Mesendoderm (in vitro differentiated cells): Measurements from ENCODE around the gene ZNF821.

Source experiments
- DNase-seq: peaks from one replicate; pipeline ENCODE4 v3.0.0; 2013
- H2AK5ac ChIP-seq: 2 replicates; pipeline ENCODE4 v1.6.1; 2013; ENCODE audit warnings: low read length, inconsistent platforms
- H2BK120ac ChIP-seq: 2 replicates; pipeline ENCODE4 v1.6.1; 2013; ENCODE audit warnings: low read depth, mild to moderate bottlenecking, low read length, moderate library complexity, mixed read lengths
- H2BK15ac ChIP-seq: replicated peaks from 2 replicates; pipeline ENCODE4 v1.6.1; 2013; ENCODE audit warnings: low read depth, mild to moderate bottlenecking, moderate library complexity
- H2BK5ac ChIP-seq: 2 replicates; pipeline ENCODE4 v1.6.1; 2013; ENCODE audit warnings: low read length, inconsistent platforms
- H3K18ac ChIP-seq: 2 replicates; pipeline ENCODE4 v1.6.1; 2013; ENCODE audit warnings: mild to moderate bottlenecking, low read length, mixed read lengths
- H3K23ac ChIP-seq: one replicate; pipeline ENCODE4 v1.6.1; 2013; ENCODE audit warnings: low read length
- H3K27ac ChIP-seq: 2 replicates; pipeline ENCODE4 v1.5.1; 2013; ENCODE audit warnings: low read depth, mild to moderate bottlenecking, inconsistent platforms, low read length, moderate library complexity
- H3K27me3 ChIP-seq: 2 replicates; pipeline ENCODE4 v1.6.1; 2013; ENCODE audit warnings: low read length, control low read depth, mild to moderate bottlenecking, inconsistent platforms; ENCODE audit not compliant: insufficient read depth, poor library complexity
- H3K36me3 ChIP-seq: 2 replicates; pipeline ENCODE4 v1.6.1; 2013; ENCODE audit warnings: low read length, inconsistent platforms; ENCODE audit not compliant: control insufficient read depth, insufficient read depth
- H3K4ac ChIP-seq: one replicate; pipeline ENCODE4 v1.6.1; 2013; ENCODE audit warnings: low read depth, mild to moderate bottlenecking, low read length, moderate library complexity
- H3K4me1 ChIP-seq: 2 replicates; pipeline ENCODE4 v1.6.1; 2013; ENCODE audit warnings: low read depth, low read length, inconsistent platforms; ENCODE audit not compliant: control insufficient read depth
- H3K4me2 ChIP-seq: 2 replicates; pipeline ENCODE4 v1.6.1; 2013; ENCODE audit warnings: low read length
- H3K4me3 ChIP-seq: 2 replicates; pipeline ENCODE4 v1.5.1; 2013; ENCODE audit warnings: mild to moderate bottlenecking, low read length
- H3K56ac ChIP-seq: one replicate; pipeline ENCODE4 v1.6.1; 2013; ENCODE audit warnings: low read length
- H3K79me1 ChIP-seq: 2 replicates; pipeline ENCODE4 v1.6.1; 2013; ENCODE audit warnings: low read length, inconsistent platforms
- H3K79me2 ChIP-seq: 2 replicates; pipeline ENCODE4 v1.6.1; 2013; ENCODE audit warnings: mild to moderate bottlenecking, low read length; ENCODE audit not compliant: control insufficient read depth, insufficient read depth
- H3K9ac ChIP-seq: 2 replicates; pipeline ENCODE4 v1.6.1; 2013; ENCODE audit warnings: low read length, inconsistent platforms
- H4K5ac ChIP-seq: one replicate; pipeline ENCODE4 v1.6.1; 2013; ENCODE audit warnings: low read length
- H4K8ac ChIP-seq: one replicate; pipeline ENCODE4 v1.6.1; 2013; ENCODE audit warnings: low read depth, mild to moderate bottlenecking, control low read depth, low read length, moderate library complexity
- WGBS: extraction: QIAGEN DNeasy Blood & Tissue Kit; methylation state at CpG from one replicate; pipeline ENCODE4 v1.1.7; 2013; ENCODE audit warnings: low lambda C conversion rate, missing lambda C conversion rate; ENCODE audit not compliant: insufficient coverage; ENCODE audit errors: extremely low coverage; 5-methylcytosine and 5-hydroxymethylcytosine counted together

The ZNF821 gene

DNA sequence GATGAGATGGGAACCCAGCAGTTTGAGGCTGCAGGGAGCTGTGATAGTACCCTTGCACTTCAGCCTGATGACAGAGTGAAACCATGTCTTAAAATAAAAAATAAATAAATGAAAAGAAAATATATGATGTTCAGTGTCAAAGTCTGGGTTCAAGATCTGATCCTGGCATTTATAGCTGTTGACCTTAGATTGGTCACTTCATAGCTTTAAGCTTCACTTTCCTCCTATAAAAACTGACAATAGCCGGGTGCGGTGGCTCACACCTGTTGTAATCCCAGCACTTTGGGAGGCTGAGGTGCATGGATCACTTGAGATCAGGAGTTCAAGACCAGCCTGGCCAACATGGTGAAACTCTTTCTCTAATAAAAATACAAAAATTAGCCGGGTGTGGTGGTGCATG, 5.2 kb upstream of the ZNF821 start:
- Histone ChIP-seq H3K79me2 (no peaks in the 10 kb centered on the region), H4K5ac (no peak overlapping the region), H3K56ac (no peak overlapping the region), H2BK120ac (no peak overlapping the region), H3K79me1 (no peaks in the 10 kb centered on the region), H3K4me2 (no peak overlapping the region), H3K36me3 (no peaks in the 10 kb centered on the region), H3K9ac (no peak overlapping the region), H2AK5ac (no peak overlapping the region), H3K27me3 (no peaks in the 10 kb centered on the region), H3K4ac (no peak overlapping the region), H3K4me3 (no peak overlapping the region), H3K23ac (no peak overlapping the region), H2BK5ac (no peak overlapping the region), H3K27ac (no peak overlapping the region), H3K18ac (no peak overlapping the region), H4K8ac (no peak overlapping the region), H2BK15ac (no peak overlapping the region), H3K4me1 (peaks cover 2% of the 10 kb centered on the region)
- WGBS = no CpG with 5 or more reads among the region's 3 CpGs
- DNase-seq = no peak

DNA sequence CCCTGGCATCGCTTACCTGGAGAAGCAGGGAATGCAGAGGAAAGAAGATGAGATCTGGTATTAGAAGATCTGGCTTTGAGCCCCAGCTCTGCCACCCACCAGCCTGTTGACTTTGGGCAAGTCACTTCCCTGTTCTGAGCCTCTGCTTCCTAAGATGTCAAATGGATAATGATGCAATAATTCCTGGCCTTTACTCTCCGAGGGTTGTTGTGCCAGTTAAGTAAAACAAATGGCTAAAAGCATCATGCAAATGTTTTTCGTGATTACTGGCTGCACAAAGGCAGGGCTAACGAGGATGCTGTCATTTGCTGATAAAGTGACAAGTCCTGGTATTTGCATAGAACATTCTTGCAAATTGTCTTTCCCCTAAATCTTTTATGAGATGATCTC, 1.3 kb upstream of the ZNF821 start:
- Histone ChIP-seq H3K18ac (no peak overlapping the region), H3K4me3 (no peak overlapping the region), H3K23ac (no peak overlapping the region), H2BK120ac (no peak overlapping the region), H3K9ac (no peak overlapping the region), H3K4me1 (peaks cover 8% of the 10 kb centered on the region), H3K56ac (peak overlapping the region; percentile 70), H3K4me2 (no peak overlapping the region), H2BK5ac (no peak overlapping the region), H3K4ac (no peak overlapping the region), H4K5ac (no peak overlapping the region), H3K36me3 (no peaks in the 10 kb centered on the region), H3K27ac (no peak overlapping the region), H2AK5ac (no peak overlapping the region), H4K8ac (no peak overlapping the region), H2BK15ac (no peak overlapping the region), H3K27me3 (no peaks in the 10 kb centered on the region), H3K79me2 (no peaks in the 10 kb centered on the region), H3K79me1 (peaks cover 2% of the 10 kb centered on the region)
- no CpG with 5 or more reads among the region's 4 CpGs for WGBS
- DNase-seq = peak; percentile 84

GRCh38 chr16:71883168-71883848, 674 bp downstream of the ZNF821 start:
- Histone ChIP-seq H3K56ac (peak overlapping the region; percentile 91), H3K36me3 (no peaks in the 10 kb centered on the region), H2BK5ac (peak overlapping the region; percentile 6), H3K4me1 (peaks cover 8% of the 10 kb centered on the region), H3K4me2 (peak overlapping the region; percentile 92), H3K79me1 (peaks cover 2% of the 10 kb centered on the region), H4K8ac (peak overlapping the region; percentile 97), H3K27me3 (no peaks in the 10 kb centered on the region), H2AK5ac (no peak overlapping the region), H3K27ac (peak overlapping the region; percentile 86), H3K4ac (peak overlapping the region; percentile 74), H3K9ac (peak overlapping the region; percentile 80), H2BK15ac (no peak overlapping the region), H3K18ac (peak overlapping the region; percentile 97), H3K79me2 (no peaks in the 10 kb centered on the region), H2BK120ac (peak overlapping the region; percentile 28), H4K5ac (no peak overlapping the region), H3K23ac (peak overlapping the region; percentile 53), H3K4me3 (peak overlapping the region; percentile 73)
- DNase-seq = peak; percentile 70
- no CpG with 5 or more reads among the region's 46 CpGs for WGBS

- H3K23ac ChIP-seq = no peak overlapping the region
- peak overlapping the region; percentile 80 for H3K9ac ChIP-seq
- no peak overlapping the region for H3K27ac ChIP-seq
- H3K27me3 ChIP-seq = no peaks in the 10 kb centered on the region
- H3K4ac ChIP-seq = no peak overlapping the region
- peak; percentile 83 for DNase-seq
- H2BK120ac ChIP-seq = no peak overlapping the region
- peak overlapping the region; percentile 92 for H3K4me2 ChIP-seq
- H2AK5ac ChIP-seq = no peak overlapping the region
- H3K4me1 ChIP-seq = peaks cover 8% of the 10 kb centered on the region
- no peak overlapping the region for H2BK15ac ChIP-seq
- peak overlapping the region; percentile 73 for H3K4me3 ChIP-seq
- peak overlapping the region; percentile 76 for H3K56ac ChIP-seq
- no CpG with 5 or more reads among the region's 9 CpGs for WGBS
- no peaks in the 10 kb centered on the region for H3K36me3 ChIP-seq
- no peak overlapping the region for H4K8ac ChIP-seq
- peaks cover 2% of the 10 kb centered on the region for H3K79me1 ChIP-seq
- peak overlapping the region; percentile 6 for H2BK5ac ChIP-seq
- no peak overlapping the region for H3K18ac ChIP-seq
- no peak overlapping the region for H4K5ac ChIP-seq
- no peaks in the 10 kb centered on the region for H3K79me2 ChIP-seq
Observed at GRCh38 chr16:71882505-71883167, 1.3 kb downstream of the ZNF821 start.

GRCh38 chr16:71880176-71880575, 3.8 kb downstream of the ZNF821 start:
- Histone ChIP-seq H2BK5ac (no peak overlapping the region), H3K79me2 (no peaks in the 10 kb centered on the region), H4K8ac (no peak overlapping the region), H3K79me1 (peaks cover 2% of the 10 kb centered on the region), H3K18ac (no peak overlapping the region), H4K5ac (no peak overlapping the region), H2AK5ac (no peak overlapping the region), H3K4ac (no peak overlapping the region), H3K9ac (no peak overlapping the region), H3K56ac (no peak overlapping the region), H3K27me3 (no peaks in the 10 kb centered on the region), H2BK120ac (no peak overlapping the region), H3K4me1 (peaks cover 8% of the 10 kb centered on the region), H2BK15ac (no peak overlapping the region), H3K23ac (no peak overlapping the region), H3K36me3 (peaks cover 3% of the 10 kb centered on the region), H3K4me2 (no peak overlapping the region), H3K4me3 (no peak overlapping the region), H3K27ac (no peak overlapping the region)
- DNase-seq = no peak
- WGBS = no CpG with 5 or more reads among the region's 4 CpGs
